ENCODE data around the gene UNK.

- no peak for TF ChIP-seq CTCF (conservative IDR thresholded peaks at IDR 0.05; ENCODE audit: low read length)
- TF ChIP-seq EZH2phosphoT487 (IDR thresholded peaks at IDR 0.05; ENCODE audit: borderline replicate concordance, low read depth, low read length) = no peak
Observed at GRCh38 chr17:75763269-75763607, 21.4 kb upstream of the UNK start.

Data from OCI-LY7 (cell line).